Liver (tissue), 9 donors: ENCODE results near the gene MACROD1. TPM values are rescaled to one million over a fixed set of nuclear protein-coding genes. Genes with fewer than 3 reads are reported as not detected.

ENCODE experiments used
- DNase-seq: peaks from one replicate; pipeline ENCODE4 v3.0.0-alpha.2; 2017; ENCODE audit warnings: low spot score
- H3K27ac ChIP-seq, 2 donors: one replicate each; pipeline ENCODE4 v1.7.0; 2013; ENCODE audit warnings: inconsistent platforms in 2 of 2, low read length in 2 of 2, control low read depth in 1 of 2, low read depth in 1 of 2, mild to moderate bottlenecking in 1 of 2
- H3K27me3 ChIP-seq, 4 donors: one replicate each; pipeline versions ENCODE4 v1.6.1 to v1.7.0; 2013; ENCODE audit warnings: low read length in 3 of 4, inconsistent platforms in 1 of 4, mild to moderate bottlenecking in 1 of 4, moderate library complexity in 1 of 4; ENCODE audit not compliant: control insufficient read depth in 4 of 4, insufficient read depth in 4 of 4
- H3K36me3 ChIP-seq, 4 donors: one replicate each; pipeline versions ENCODE4 v1.6.1 to v1.7.0; 2013; ENCODE audit warnings: low read length in 3 of 4, mild to moderate bottlenecking in 3 of 4, low read depth in 1 of 4, moderate library complexity in 1 of 4; ENCODE audit not compliant: control insufficient read depth in 4 of 4, insufficient read depth in 3 of 4
- H3K4me1 ChIP-seq, 4 donors: one replicate each; pipeline versions ENCODE4 v1.6.1 to v1.7.0; 2013; ENCODE audit warnings: low read length in 3 of 4, mild to moderate bottlenecking in 3 of 4, moderate library complexity in 1 of 4; ENCODE audit not compliant: control insufficient read depth in 4 of 4, insufficient read depth in 4 of 4
- H3K4me3 ChIP-seq, 3 donors: one replicate each; pipeline versions ENCODE4 v1.6.1 to v1.7.0; 2013; ENCODE audit warnings: low read length in 3 of 3, control low read depth in 1 of 3, low read depth in 1 of 3, mild to moderate bottlenecking in 1 of 3
- H3K9ac ChIP-seq, 2 donors: one replicate each; pipeline ENCODE4 v1.7.0; 2013; ENCODE audit warnings: low read length in 2 of 2, mild to moderate bottlenecking in 2 of 2, moderate library complexity in 2 of 2, control low read depth in 1 of 2, low read depth in 1 of 2
- H3K9me3 ChIP-seq, 4 donors: one replicate each; pipeline versions ENCODE4 v1.6.1 to v1.7.0; 2013; ENCODE audit warnings: low read length in 3 of 4; ENCODE audit not compliant: control insufficient read depth in 4 of 4
- ATF3 ChIP-seq: IDR thresholded peaks from 2 replicates; pipeline ENCODE4 v1.6.1; 2016; ENCODE audit warnings: antibody characterized with exemption
- CTCF ChIP-seq: fragments of 150-350 bp; IDR thresholded peaks from 2 replicates; pipeline ENCODE4 v1.5.1; 2017; ENCODE audit warnings: improper control_type of control experiment, low read depth, low read length; ENCODE audit not compliant: missing input control
- EGR1 ChIP-seq, 2 donors: IDR thresholded peaks; 2 replicates each; pipeline ENCODE4 v1.6.1; 2016 to 2018; ENCODE audit warnings: antibody characterized with exemption in 2 of 2, low read depth in 2 of 2
- FOXA1 ChIP-seq: IDR thresholded peaks from 2 replicates; pipeline ENCODE4 v1.6.1; 2016; ENCODE audit warnings: antibody characterized with exemption
- FOXA2 ChIP-seq: IDR thresholded peaks from 2 replicates; pipeline ENCODE4 v1.6.1; 2016; ENCODE audit warnings: antibody characterized with exemption
- HNF4A ChIP-seq, 2 donors: conservative IDR thresholded peaks; 2 replicates each; pipeline ENCODE4 v1.6.1; 2016; ENCODE audit warnings: antibody characterized with exemption in 2 of 2, mild to moderate bottlenecking in 2 of 2
- HNF4G ChIP-seq: IDR thresholded peaks from 2 replicates; pipeline ENCODE4 v1.6.1; 2016; ENCODE audit warnings: antibody characterized with exemption
- JUND ChIP-seq, 2 donors: IDR thresholded peaks; 2 replicates each; pipeline ENCODE4 v1.6.1; 2016; ENCODE audit warnings: antibody characterized with exemption in 2 of 2
- MAX ChIP-seq: IDR thresholded peaks from 2 replicates; pipeline ENCODE4 v1.6.1; 2016; ENCODE audit warnings: antibody characterized with exemption
- NR2F2 ChIP-seq: IDR thresholded peaks from 2 replicates; pipeline ENCODE4 v1.6.1; 2016; ENCODE audit warnings: antibody characterized with exemption
- RAD21 ChIP-seq, 2 donors: IDR thresholded peaks; 2 replicates each; pipeline ENCODE4 v1.6.1; 2016; ENCODE audit warnings: antibody characterized with exemption in 2 of 2, mild to moderate bottlenecking in 2 of 2
- REST ChIP-seq: IDR thresholded peaks from 2 replicates; pipeline ENCODE4 v1.6.1; 2016; ENCODE audit warnings: antibody characterized with exemption, mild to moderate bottlenecking
- RXRA ChIP-seq, 2 donors: IDR thresholded peaks; 2 replicates each; pipeline ENCODE4 v1.6.1; 2017 to 2018; ENCODE audit warnings: antibody characterized with exemption in 2 of 2, mild to moderate bottlenecking in 1 of 2
- TAF1 ChIP-seq: conservative IDR thresholded peaks from 2 replicates; pipeline ENCODE4 v1.6.1; 2016; ENCODE audit warnings: antibody characterized with exemption, mild to moderate bottlenecking
- YY1 ChIP-seq: IDR thresholded peaks from 2 replicates; pipeline ENCODE4 v1.6.1; 2016; ENCODE audit warnings: antibody characterized with exemption, mild to moderate bottlenecking
- ZBTB33 ChIP-seq: IDR thresholded peaks from 2 replicates; pipeline ENCODE4 v1.6.1; 2016; ENCODE audit warnings: antibody characterized with exemption
- WGBS: extraction: QIAGEN DNeasy Blood & Tissue Kit; methylation state at CpG from one replicate; pipeline ENCODE4 v1.1.7; 2013; 5-methylcytosine and 5-hydroxymethylcytosine counted together
- polyA plus RNA-seq, 2 donors: library from polyadenylated mRNA; stranded (reverse) in 1 of 2; unstranded in 1 of 2; fragments of 200-250 nt in 1 of 2; fragments of >200 nt in 1 of 2; fragmentation: Nextera tagmentation in 1 of 2; extraction: Ambion mirVana in 1 of 2; gene quantifications; one replicate each; pipeline versions ENCODE4 v1.2.1 to v1.2.3, GENCODE V29; 2013 to 2015
- total RNA-seq, 2 donors: library from RNA; depleted of rRNA; stranded (reverse); fragments of >200 nt; gene quantifications; one replicate each; pipeline ENCODE4 v1.2.3, GENCODE V29; 2014
- donor health status: healthy.
- donor health status: healthy.
- donor health status: healthy.
- donor health status: healthy.
- donor health status: healthy.

The MACROD1 gene
- total and polyA plus RNA-seq, 4 donors, result 8.9 to 25.9 (median 13.1) TPM

GRCh38 chr11:64068705-64069400 lies 97.1 kb downstream of the MACROD1 start:
- Histone ChIP-seq H3K36me3 (peaks cover 0 to 1% (median 0%) of the 10 kb centered on the region in 4 donors), H3K4me1 (no peaks in the 10 kb centered on the region), H3K9ac (no peak overlapping the region), H3K9me3 (no peaks in the 10 kb centered on the region), H3K27ac (no peak overlapping the region), H3K27me3 (no peaks in the 10 kb centered on the region), H3K4me3 (no peak overlapping the region)
- 96% methylated on average over 20 of the region's 20 CpGs for WGBS
- DNase-seq, result no peak
- TF ChIP-seq RXRA (IDR thresholded peaks at IDR 0.05), result no peak
- no peak for TF ChIP-seq MAX
- TF ChIP-seq HNF4G, result no peak
- TF ChIP-seq RAD21 (IDR thresholded peaks at IDR 0.05), result no peak

- Histone ChIP-seq H3K4me3 (no peak overlapping the region), H3K4me1 (no peaks in the 10 kb centered on the region), H3K9me3 (no peaks in the 10 kb centered on the region), H3K9ac (no peak overlapping the region), H3K27ac (no peak overlapping the region), H3K27me3 (no peaks in the 10 kb centered on the region), H3K36me3 (peaks cover 0 to 1% (median 0%) of the 10 kb centered on the region in 4 donors)
- no peak for DNase-seq
- TF ChIP-seq RAD21 (IDR thresholded peaks at IDR 0.05), result no peak
- TF ChIP-seq REST, result no peak
- TF ChIP-seq HNF4G, result no peak
- no peak for TF ChIP-seq CTCF
- no peak for TF ChIP-seq FOXA1
- TF ChIP-seq NR2F2, result no peak
- no peak for TF ChIP-seq EGR1 (IDR thresholded peaks at IDR 0.05; ENCODE audit: low read depth in 2 of 2)
- no peak for TF ChIP-seq MAX
- TF ChIP-seq YY1, result no peak
- TF ChIP-seq ATF3, result no peak
- TF ChIP-seq TAF1, result no peak
- no peak for TF ChIP-seq JUND (IDR thresholded peaks at IDR 0.05)
- TF ChIP-seq RXRA (IDR thresholded peaks at IDR 0.05), result no peak
- TF ChIP-seq HNF4A (conservative IDR thresholded peaks at IDR 0.05), result no peak
- TF ChIP-seq FOXA2, result no peak
- TF ChIP-seq ZBTB33, result no peak
- 82% methylated on average over 26 of the region's 26 CpGs for WGBS
Observed at GRCh38 chr11:64067230-64067993, 98.5 kb downstream of the MACROD1 start.
